ENCODE measurements around the gene GADD45GIP1.
"Not testable (repeated sequence)": the region's sequence is repeated elsewhere in the genome, so short reads cannot be mapped to it uniquely, and the experiment has no call there.

Gene GADD45GIP1

GRCh38 chr19:12983091-12983490, 26.1 kb upstream of the GADD45GIP1 start:
- peak overlapping the region; percentile 42 for H3K4me3 ChIP-seq (ENCODE audit: low read depth, low read length)
- TF ChIP-seq CTCF (conservative IDR thresholded peaks at IDR 0.05; ENCODE audit: low read depth, low read length), result no peak
- DNase-seq (ENCODE audit: low read depth), result no peak

- DNase-seq (ENCODE audit: low read depth), result no peak
- no peak overlapping the region for H3K4me3 ChIP-seq (ENCODE audit: low read depth, low read length)
- no peak for TF ChIP-seq CTCF (conservative IDR thresholded peaks at IDR 0.05; ENCODE audit: low read depth, low read length)
Measured at GRCh38 chr19:12982648-12983047, 25.6 kb upstream of the GADD45GIP1 start.

- no peak for TF ChIP-seq CTCF (conservative IDR thresholded peaks at IDR 0.05; ENCODE audit: low read depth, low read length)
Measured at GRCh38 chr19:12979974-12980373, 23.0 kb upstream of the GADD45GIP1 start.

GRCh38 chr19:12976109-12976508, 19.1 kb upstream of the GADD45GIP1 start:
- not testable (repeated sequence) for DNase-seq (ENCODE audit: low read depth); H3K4me3 ChIP-seq (ENCODE audit: low read depth, low read length)

More at GRCh38 chr19:12979974-12980373, 23.0 kb upstream of the GADD45GIP1 start:
- DNase-seq (ENCODE audit: low read depth), result no peak
- H3K4me3 ChIP-seq (ENCODE audit: low read depth, low read length), result no peak overlapping the region

GRCh38 chr19:12975221-12975741, 18.3 kb upstream of the GADD45GIP1 start:
- DNase-seq (ENCODE audit: low read depth), result no peak
- no peak overlapping the region for H3K4me3 ChIP-seq (ENCODE audit: low read depth, low read length)
- no peak for TF ChIP-seq CTCF (conservative IDR thresholded peaks at IDR 0.05; ENCODE audit: low read depth, low read length)

- no peak overlapping the region for H3K4me3 ChIP-seq (ENCODE audit: low read depth, low read length)
- DNase-seq (ENCODE audit: low read depth), result no peak
- no peak for TF ChIP-seq CTCF (conservative IDR thresholded peaks at IDR 0.05; ENCODE audit: low read depth, low read length)
Measured at GRCh38 chr19:12974301-12975220, 17.5 kb upstream of the GADD45GIP1 start.

GRCh38 chr19:12973236-12973635, 16.2 kb upstream of the GADD45GIP1 start:
- no peak for TF ChIP-seq CTCF (conservative IDR thresholded peaks at IDR 0.05; ENCODE audit: low read depth, low read length)
- no peak overlapping the region for H3K4me3 ChIP-seq (ENCODE audit: low read depth, low read length)
- no peak for DNase-seq (ENCODE audit: low read depth)

Measured in choroid plexus epithelial cell (primary cell).